PFSK-1 (cell line): Measurements from ENCODE around the gene METTL6.

Experiments used
- FOXP2 ChIP-seq: optimal IDR thresholded peaks from 2 replicates; pipeline ENCODE3; 2011; ENCODE audit warnings: borderline replicate concordance, control low read depth, inconsistent platforms; ENCODE audit not compliant: insufficient read depth; ENCODE audit errors: extremely low read length, extremely low read depth
- POLR2AphosphoS5 ChIP-seq: IDR thresholded peaks from 2 replicates; pipeline ENCODE4 v1.6.1; 2012; ENCODE audit warnings: low read depth, mild to moderate bottlenecking, control low read depth, low read length, moderate library complexity
- SIN3A ChIP-seq: IDR thresholded peaks from 2 replicates; pipeline ENCODE4 v1.6.1; 2012; ENCODE audit warnings: mild to moderate bottlenecking, low read length, moderate library complexity, borderline replicate concordance; ENCODE audit not compliant: insufficient read depth
- TAF1 ChIP-seq: IDR thresholded peaks from 2 replicates; pipeline ENCODE4 v1.6.1; 2012; ENCODE audit warnings: low read length, control low read depth, borderline replicate concordance; ENCODE audit not compliant: insufficient read depth
- TF ChIP-seq, protein P1 (sequence below), 2 experiments: IDR thresholded peaks; 2 replicates each; pipeline versions ENCODE4 v1.6.1 to v1.8.0; 2011 to 2012; ENCODE audit warnings: low read depth in 2 of 2, low read length in 2 of 2, control low read depth in 1 of 2, inconsistent platforms in 1 of 2, mild to moderate bottlenecking in 1 of 2, moderate library complexity in 1 of 2; ENCODE audit not compliant: insufficient read depth in 1 of 2

Gene METTL6

DNA sequence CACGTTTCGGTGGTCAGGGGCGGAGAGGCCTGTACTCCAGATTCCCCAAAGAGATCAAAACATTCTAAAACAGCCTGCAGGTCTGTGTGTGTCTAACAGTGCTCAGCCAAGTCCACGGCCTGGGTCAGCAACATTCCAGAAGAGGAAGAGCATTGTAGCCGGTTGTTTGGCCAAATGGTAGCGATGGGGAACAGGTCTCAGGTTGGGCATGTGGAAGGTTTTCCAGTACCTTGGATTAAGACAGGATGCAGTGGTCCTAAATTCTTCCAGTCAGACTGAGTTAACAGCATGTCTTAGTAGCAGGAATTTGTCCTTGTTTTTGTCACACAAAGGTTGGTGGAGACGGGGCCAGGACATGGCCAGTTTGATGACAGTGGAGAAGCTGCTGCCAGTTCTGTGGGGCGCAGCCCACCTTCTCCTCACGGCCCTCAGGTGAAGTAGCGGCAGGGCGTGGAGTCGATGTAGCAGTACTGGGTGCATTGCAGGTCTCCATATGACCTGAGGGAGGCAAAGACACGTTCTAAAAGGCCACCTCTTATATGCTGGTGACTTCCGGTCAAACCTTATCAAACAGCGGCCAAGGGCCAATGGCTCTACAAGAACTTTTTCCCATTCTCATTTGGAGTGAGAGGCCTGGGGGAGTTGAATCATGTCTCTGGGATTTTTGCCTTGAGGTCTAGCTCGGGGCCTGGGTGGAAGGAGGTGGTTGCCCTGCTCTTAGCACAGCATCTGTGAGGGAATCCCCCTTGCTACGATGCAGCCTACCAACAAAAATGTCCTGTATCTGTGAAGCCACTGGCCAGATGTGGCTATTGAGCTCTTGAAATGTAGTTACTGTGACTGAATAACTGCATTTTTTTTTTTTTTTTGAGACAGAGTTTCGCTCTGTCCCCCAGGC lies 24.1 kb upstream of the METTL6 start:
- TF ChIP-seq, protein P1, sequence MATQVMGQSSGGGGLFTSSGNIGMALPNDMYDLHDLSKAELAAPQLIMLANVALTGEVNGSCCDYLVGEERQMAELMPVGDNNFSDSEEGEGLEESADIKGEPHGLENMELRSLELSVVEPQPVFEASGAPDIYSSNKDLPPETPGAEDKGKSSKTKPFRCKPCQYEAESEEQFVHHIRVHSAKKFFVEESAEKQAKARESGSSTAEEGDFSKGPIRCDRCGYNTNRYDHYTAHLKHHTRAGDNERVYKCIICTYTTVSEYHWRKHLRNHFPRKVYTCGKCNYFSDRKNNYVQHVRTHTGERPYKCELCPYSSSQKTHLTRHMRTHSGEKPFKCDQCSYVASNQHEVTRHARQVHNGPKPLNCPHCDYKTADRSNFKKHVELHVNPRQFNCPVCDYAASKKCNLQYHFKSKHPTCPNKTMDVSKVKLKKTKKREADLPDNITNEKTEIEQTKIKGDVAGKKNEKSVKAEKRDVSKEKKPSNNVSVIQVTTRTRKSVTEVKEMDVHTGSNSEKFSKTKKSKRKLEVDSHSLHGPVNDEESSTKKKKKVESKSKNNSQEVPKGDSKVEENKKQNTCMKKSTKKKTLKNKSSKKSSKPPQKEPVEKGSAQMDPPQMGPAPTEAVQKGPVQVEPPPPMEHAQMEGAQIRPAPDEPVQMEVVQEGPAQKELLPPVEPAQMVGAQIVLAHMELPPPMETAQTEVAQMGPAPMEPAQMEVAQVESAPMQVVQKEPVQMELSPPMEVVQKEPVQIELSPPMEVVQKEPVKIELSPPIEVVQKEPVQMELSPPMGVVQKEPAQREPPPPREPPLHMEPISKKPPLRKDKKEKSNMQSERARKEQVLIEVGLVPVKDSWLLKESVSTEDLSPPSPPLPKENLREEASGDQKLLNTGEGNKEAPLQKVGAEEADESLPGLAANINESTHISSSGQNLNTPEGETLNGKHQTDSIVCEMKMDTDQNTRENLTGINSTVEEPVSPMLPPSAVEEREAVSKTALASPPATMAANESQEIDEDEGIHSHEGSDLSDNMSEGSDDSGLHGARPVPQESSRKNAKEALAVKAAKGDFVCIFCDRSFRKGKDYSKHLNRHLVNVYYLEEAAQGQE (IDR thresholded peaks at IDR 0.05; ENCODE audit: insufficient read depth in 1 of 2, low read depth in 2 of 2, low read length in 2 of 2), result no peak
- TF ChIP-seq SIN3A (no peak), POLR2AphosphoS5 (no peak), TAF1 (no peak), FOXP2 (no peak)

DNA sequence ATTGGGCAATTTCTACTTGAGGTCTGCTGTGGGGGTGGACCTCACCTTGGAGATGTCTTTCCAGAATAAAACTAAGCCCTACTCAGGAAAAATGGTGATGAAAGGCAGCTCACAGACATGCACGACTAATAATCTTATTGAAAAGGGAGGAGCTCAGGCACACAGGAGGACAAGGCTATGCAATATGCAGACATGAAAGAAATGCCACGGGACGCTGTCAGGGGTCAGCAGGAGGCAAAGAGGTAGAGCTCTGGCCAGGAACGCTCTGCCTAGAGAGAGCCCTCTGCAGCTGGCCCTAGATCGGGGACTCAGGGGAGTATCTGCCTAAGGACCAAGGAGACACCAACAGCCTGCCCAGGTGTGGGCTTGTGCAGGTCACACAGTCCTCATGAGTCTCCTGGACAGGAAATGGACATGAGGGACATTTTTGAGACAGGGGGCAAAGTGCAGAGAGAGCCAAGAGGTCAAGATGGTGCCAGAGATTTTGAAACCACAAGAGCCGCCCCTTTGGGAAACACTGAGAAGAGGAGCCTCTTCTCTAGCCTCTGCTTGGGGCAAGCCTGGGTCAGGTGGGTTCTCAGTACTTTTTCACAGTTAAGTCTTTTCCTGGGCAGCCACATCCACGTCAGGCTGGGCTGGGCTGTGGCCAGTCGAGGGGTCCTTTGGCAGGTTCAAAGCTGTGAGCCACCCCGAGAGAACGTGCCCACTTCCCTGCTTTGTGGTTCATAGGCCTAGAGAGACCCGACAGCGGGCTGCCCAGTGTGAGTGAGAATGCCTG lies 23.3 kb upstream of the METTL6 start:
- TF ChIP-seq, protein P1 (IDR thresholded peaks at IDR 0.05; ENCODE audit: insufficient read depth in 1 of 2, low read depth in 2 of 2, low read length in 2 of 2), result no peak
- no peak for TF ChIP-seq TAF1

DNA sequence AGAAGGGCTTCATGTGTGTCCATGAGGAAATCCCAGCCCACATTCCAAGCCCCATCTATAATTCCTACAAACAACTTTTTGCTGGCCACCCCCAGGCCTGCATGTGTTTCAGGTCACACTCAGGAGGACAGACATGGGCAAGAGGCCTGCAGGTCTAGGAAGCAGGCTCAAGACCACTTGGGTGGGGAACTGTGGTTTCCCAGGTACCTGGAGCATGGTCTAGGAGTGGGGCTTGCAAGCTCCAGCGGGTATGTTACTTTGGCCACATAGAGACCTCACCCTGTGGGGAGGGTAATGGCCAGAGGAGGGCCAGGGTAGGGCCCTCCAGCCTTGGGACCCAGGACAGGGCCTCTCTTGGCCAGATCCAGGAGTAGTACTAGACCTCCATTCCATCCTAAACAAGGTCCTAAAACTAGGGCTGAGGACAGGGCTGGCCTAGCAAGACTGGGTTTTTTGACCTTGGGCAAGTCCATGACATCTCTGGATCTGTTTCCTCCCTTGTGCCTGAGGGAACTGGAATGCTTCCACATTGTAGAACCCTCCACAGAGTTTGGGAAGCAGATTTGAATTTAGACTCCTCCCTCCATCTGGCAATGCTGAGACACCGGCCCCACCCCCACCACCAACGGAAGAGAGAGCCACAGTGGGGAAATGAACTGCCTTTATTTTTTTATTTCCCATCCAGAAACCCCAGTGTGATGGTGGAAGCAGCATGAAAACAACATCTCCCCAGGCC lies 22.3 kb upstream of the METTL6 start:
- no peak for TF ChIP-seq TAF1
- TF ChIP-seq, protein P1 (IDR thresholded peaks at IDR 0.05; ENCODE audit: insufficient read depth in 1 of 2, low read depth in 2 of 2, low read length in 2 of 2), result no peak
- TF ChIP-seq POLR2AphosphoS5, result no peak
- no peak for TF ChIP-seq FOXP2
- TF ChIP-seq SIN3A, result no peak

DNA sequence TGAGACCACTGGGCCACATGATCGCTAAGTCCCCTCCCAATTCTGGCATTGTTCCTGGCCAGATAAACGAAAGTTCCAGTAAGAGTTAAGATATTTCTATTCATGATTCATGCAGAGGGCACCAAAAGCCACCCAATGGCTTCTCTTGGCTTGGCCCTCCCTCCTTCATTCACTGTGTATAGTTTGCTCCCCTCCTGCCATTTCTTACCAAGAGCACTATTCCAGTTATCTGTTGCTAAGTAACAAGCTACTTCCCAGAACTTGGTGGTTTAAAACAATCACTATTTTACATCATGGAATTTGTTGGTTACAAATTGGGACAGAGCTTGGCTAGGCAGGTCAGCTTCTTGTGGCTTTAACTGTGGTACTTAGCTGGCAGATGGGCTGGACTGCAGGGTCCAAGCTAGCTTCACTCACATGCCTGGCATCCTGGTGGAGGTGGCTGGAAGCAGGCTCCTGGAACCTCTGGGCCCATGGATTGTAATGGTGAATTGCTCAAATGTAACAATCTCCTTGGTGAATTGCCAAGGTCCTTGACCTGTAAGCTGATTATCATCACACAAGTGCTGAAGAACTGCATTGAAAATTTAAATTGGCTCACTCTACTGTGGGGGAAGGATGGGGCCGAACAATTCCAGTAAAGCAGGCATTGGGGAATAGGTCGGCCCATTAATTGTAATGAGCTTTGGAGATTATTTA lies 16.6 kb upstream of the METTL6 start:
- no peak for TF ChIP-seq SIN3A
- TF ChIP-seq POLR2AphosphoS5, result no peak
- no peak for TF ChIP-seq FOXP2
- TF ChIP-seq, protein P1 (IDR thresholded peaks at IDR 0.05; ENCODE audit: insufficient read depth in 1 of 2, low read depth in 2 of 2, low read length in 2 of 2), result no peak
- TF ChIP-seq TAF1, result no peak
